ENCODE data around the gene PWWP2B.
A peak's percentile ranks its signal among the peaks of the same experiment; 100 is the strongest.

PWWP2B gene

DNA sequence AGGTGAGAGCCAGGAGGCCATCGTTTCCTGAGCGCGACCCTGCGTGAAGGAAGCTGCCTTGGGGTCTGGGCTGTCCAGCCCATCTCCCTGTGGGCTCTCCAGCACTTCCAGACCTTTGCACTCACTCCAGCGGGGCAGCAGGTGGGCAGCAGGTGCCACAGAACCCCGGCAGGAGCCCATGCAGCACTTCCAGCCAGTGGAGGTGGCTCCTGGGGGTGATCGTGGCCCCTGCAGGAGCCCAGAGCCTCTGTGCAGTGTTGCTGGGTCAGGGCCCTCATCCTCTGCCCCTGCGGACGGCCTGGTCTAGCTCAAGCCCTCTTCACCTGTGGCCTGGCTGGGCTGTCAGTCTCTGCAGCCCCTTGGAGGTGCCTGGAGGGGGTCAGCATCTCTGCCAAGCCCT lies 59.9 kb downstream of the PWWP2B start:
- intact Hi-C loops (cut with DNase I): no loop called here
- no peak for DNase-seq

DNA sequence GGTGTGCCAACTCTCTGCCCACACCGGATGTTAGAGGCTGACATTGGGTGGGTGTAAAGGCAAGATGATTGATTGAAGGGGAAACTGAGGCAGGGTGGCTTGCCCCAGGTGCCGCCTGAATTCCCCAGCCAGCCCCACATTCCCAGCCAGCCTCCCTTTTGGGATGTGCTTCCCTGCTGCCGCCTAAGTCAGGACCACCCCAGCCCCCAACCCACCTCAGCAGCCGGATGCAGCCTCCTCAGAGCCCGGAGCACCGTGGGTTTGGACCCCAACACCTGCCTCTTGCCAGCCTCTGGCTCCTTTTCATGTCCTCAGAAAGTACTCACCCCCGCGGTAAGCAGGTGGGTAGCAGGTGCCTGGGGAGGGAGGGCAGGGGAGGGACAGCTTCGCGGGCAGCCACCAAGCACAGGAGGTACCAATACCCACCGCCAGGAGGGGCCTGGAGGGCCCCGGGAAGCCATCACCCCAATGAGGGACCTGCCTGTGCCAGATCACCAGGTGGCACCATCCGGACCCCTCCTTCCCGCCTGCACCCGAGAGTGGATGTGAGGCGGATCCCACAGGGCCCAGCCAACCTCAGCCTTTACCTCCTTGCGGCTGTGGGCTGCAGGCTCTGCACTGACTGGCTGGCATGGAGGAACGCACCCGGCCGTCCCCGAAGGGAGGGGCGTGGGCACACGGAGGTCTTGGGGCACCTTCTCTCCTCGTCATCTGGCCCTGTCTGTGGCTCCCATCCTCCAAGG lies 60.5 kb downstream of the PWWP2B start:
- intact Hi-C loops (cut with DNase I): loop anchor here (2.0 kb wide), 1 partner anchor 179 kb away; no protein-coding TSS in a partner anchor

DNA sequence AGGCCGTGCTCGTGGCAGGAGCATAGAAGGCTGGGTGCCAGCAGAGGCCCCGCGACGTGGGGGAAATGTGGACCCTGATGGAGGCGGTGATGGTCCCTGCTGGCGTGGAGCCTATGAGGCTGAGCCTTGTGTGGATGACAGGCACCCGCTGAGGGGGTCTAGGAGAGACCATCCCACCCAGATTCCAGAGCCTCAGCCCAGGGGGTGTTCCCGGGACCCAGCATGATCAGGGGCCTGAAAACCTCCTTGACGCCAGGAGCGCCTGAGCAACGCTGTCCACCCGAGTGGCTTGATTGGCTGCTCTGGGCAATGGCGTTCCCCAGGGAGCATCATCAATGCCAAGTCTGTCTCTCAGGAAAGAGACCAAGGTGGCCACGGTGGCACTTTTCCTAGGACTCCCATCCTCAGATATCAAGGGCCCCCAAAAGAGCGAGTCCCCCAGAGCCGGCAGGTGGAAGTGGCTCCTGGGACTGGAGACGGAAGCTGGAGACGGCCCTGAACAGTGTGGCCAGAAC lies 61.1 kb downstream of the PWWP2B start:
- no peak for DNase-seq
- intact Hi-C loops (cut with DNase I): loop anchor here (2.0 kb wide), 1 partner anchor 179 kb away; no protein-coding TSS in a partner anchor

More for the DNA sequence above, 60.5 kb downstream of the PWWP2B start:
- no peak for DNase-seq

GRCh38 chr10:132458586-132459300 lies 61.7 kb downstream of the PWWP2B start:
- intact Hi-C loops (cut with DNase I): loop anchor here (2.0 kb wide), 1 partner anchor 178 kb away; no protein-coding TSS in a partner anchor
- peak in 41 of 42 donors; percentile 38 to 88 (median 71) for DNase-seq

DNA sequence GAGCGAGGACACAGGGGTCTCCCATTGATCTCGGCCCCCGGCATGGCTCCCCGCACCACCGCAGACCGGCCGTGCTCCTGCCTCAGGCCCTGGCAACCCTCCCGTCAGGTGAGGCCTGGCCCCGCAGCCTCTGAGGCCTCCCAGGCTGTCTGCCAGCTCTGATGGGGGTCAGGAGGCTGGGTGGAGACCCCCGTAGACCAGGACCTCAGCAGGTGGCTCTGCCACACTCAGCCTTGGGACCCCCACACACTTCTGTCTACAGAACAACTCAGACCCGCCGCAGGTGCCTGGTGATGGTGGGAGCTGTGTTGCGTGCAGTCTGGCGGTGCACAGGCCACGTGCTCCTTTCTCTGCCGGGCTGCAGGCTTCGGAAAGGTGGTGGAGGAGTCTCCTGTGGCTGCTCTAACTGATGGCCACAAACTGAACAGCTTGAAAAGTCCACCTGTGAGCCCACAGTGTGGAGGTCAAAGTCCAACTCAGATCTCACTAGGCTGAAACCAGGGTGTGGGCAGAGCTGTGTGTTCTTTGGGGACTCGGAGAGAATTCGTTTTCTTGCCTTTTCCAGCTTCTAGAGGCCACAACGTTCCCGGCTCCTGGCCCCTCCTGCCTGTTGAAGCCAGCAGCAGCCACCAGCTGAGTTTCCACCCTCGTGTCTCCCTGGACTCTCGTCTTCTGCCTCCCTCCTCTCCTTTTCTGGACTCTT lies 62.5 kb downstream of the PWWP2B start:
- intact Hi-C loops (cut with DNase I): loop anchor here (2.0 to 5.0 kb wide), 2 partner anchors 78 to 177 kb away; partner anchors contain the start of gene INPP5A
- no peak for DNase-seq

DNA sequence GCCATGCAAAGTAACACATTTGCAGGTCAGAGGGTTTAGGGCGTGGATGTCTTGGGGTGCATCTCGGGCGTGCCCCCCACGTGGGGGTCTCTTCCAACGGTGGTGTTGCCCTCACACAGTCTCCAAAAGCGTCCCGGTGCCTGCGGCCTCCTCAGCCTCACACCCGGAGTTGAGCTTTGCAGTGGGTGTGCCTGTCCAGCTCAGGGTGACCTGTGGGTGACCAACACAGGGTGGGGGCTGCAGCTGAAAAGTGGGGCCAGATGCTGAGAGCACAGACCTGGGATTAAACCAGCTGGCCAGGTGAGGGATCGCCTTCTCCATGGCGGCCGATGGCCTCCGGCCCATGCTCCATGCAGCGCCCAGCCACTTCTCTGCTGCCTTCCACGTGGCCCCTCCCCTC lies 63.1 kb downstream of the PWWP2B start:
- no peak for DNase-seq

DNA sequence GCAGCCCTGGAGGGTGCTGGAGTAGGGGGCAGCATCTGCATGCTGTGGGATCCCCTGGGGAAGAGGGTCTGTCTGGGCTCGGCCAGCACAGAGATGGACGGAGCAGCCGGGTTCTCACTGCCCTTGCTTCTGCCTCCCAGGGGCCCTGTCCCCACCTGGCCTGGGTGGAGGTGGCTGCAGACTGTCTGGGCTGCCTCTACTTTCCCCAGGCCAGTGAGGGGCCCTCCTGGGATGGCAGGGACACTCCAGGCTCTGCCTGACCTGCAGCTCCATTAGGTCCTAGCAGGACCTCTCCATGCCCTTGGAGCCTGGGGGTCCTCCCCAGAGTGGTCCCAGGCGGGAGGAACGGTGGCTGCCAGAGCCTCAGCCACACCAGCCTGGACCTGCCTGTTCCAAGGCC lies 63.7 kb downstream of the PWWP2B start:
- intact Hi-C loops (cut with DNase I): loop anchor here (5.0 kb wide), 1 partner anchor 77 kb away; the partner anchor contains the start of gene INPP5A
- no peak for DNase-seq

More for the DNA sequence above, 63.1 kb downstream of the PWWP2B start:
- intact Hi-C loops (cut with DNase I): loop anchor here (5.0 kb wide), 1 partner anchor 77 kb away; the partner anchor contains the start of gene INPP5A

- no peak for DNase-seq
- intact Hi-C loops (cut with DNase I): loop anchor here (5.0 kb wide), 1 partner anchor 76 kb away; the partner anchor contains the start of gene INPP5A
Measured at GRCh38 chr10:132461103-132461682, 64.2 kb downstream of the PWWP2B start.

GRCh38 chr10:132461683-132462231 lies 64.8 kb downstream of the PWWP2B start:
- no peak for DNase-seq
- intact Hi-C loops (cut with DNase I): loop anchor here (5.0 kb wide), 1 partner anchor 76 kb away; the partner anchor contains the start of gene INPP5A

DNA sequence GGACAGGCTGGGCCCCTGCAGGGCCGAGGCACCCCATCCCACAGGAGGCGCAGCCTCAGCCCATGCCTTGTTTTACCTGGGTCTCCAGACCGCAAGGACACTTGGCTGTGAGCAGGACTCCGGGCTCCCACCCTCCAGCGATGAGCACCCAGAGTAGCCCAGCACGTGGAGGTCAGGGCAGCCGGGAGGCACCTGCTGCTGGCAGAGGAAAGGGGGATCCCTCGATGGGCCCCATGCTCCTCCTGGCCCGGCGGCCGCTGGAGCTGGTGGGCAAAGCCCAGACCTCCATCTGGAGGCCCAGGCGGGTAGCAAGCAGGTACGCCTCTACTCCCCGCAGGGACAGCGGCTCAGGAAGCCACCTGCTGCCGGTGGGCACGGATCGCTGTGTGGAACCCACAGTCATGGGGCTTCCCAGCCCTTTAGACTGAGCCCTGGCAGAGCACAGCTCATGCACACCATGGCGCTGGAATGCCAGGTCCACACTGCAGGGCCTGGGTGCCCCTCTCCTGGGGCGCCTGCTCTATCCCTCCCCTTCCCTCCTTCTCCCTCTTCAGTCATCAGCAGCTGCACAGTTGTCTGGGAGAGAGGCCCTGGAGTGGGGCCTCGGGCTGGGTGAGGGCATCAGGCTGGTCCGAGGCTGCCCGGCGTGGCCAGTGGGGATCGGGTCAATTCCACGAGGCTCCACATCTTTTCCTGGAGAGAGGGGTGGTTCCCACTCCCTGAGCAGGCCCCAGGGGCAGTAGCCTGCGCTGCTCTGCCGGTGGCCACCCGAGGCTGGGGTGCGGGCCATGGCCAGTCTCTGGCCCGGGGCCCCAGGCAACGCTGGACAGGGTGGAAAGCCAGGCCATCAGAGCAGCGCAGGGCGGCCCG lies 65.7 kb downstream of the PWWP2B start:
- no peak for DNase-seq

GRCh38 chr10:132463333-132464255 lies 66.6 kb downstream of the PWWP2B start:
- intact Hi-C loops (cut with DNase I): loop anchor here (5.0 kb wide), 1 partner anchor 74 kb away; the partner anchor contains the start of gene INPP5A
- no peak for DNase-seq

More for the DNA sequence above, 65.7 kb downstream of the PWWP2B start:
- intact Hi-C loops (cut with DNase I): loop anchor here (5.0 kb wide), 1 partner anchor 75 kb away; the partner anchor contains the start of gene INPP5A

- intact Hi-C loops (cut with DNase I): loop anchor here (5.0 kb wide), 1 partner anchor 73 kb away; the partner anchor contains the start of gene INPP5A
- DNase-seq: peak; percentile 40 to 87 (median 72)
Measured at GRCh38 chr10:132464256-132465192, 67.5 kb downstream of the PWWP2B start.

- no peak for DNase-seq
- intact Hi-C loops (cut with DNase I): no loop called here
Measured at GRCh38 chr10:132465193-132465888, 68.3 kb downstream of the PWWP2B start.

DNA sequence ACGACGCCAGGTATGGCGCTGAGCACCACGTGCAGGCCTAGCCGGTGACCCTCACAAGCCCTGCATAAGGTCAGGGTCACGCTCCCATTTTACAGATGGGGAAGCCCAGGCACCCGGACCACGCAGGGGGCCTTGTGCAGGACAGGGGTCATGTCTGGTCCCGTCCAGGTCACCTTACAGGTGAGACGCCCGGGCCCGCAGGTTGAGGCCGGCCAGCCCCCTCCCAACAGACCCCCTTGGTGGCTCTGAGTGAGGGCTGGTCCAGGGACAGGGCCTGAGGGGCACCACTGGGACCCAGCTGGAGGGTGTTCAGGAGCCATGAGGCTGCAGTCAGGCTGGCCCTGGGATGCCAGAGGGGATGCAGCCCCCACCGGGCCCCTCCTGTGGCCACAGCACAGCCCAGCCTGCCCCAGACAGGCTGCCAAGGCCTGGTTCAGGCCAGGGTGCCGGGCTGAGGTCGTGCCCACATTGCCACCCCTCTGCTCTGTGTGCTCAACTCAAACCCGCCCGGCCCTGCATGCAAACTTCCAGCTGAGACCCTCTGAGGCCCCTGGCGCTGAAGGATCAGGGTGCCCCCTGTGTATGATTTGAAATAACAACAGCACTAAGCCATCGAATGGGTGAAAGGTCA lies 69.0 kb downstream of the PWWP2B start:
- intact Hi-C loops (cut with DNase I): no loop called here
- no peak for DNase-seq
